Neutrophil (primary cell): Measurements from ENCODE around the gene TUT7.

Experiments used
- H3K27ac ChIP-seq: fragments of 200-600 bp; sonication (generic); 2 replicates; pipeline ENCODE4 v1.5.1; 2016; ENCODE audit warnings: mild to moderate bottlenecking, moderate library complexity
- H3K27me3 ChIP-seq: fragments of 200-600 bp; sonication (generic); 2 replicates; pipeline ENCODE4 v1.6.0; 2016; ENCODE audit warnings: mild to moderate bottlenecking
- H3K36me3 ChIP-seq: fragments of 200-600 bp; sonication (generic); 2 replicates; pipeline ENCODE4 v1.5.1; 2017
- H3K4me1 ChIP-seq, 2 experiments: fragments of 200-600 bp in 1 of 2; sonication (generic) in 1 of 2; 1 replicate in 1 of 2; 2 replicates in 1 of 2; pipeline versions ENCODE4 v1.5.1 to v1.6.1; 2013 to 2016; ENCODE audit warnings: low read depth in 1 of 2, low read length in 1 of 2, mild to moderate bottlenecking in 1 of 2, moderate library complexity in 1 of 2; ENCODE audit not compliant: control insufficient read depth in 1 of 2, insufficient read depth in 1 of 2
- H3K4me3 ChIP-seq, 2 experiments: fragments of 200-600 bp in 1 of 2; sonication (generic) in 1 of 2; 1 replicate in 1 of 2; 2 replicates in 1 of 2; pipeline ENCODE4 v1.5.1; 2013 to 2016; ENCODE audit warnings: low read depth in 1 of 2, low read length in 1 of 2, mild to moderate bottlenecking in 1 of 2, moderate library complexity in 1 of 2
- H3K9me3 ChIP-seq: fragments of 200-600 bp; sonication (generic); 2 replicates; pipeline ENCODE4 v1.5.1; 2016
- TF ChIP-seq, protein P1 (sequence below): fragments of 200-600 bp; sonication (generic); IDR thresholded peaks from 2 replicates; pipeline ENCODE4 v1.5.1; 2016; ENCODE audit warnings: antibody characterized with exemption

Gene TUT7

DNA sequence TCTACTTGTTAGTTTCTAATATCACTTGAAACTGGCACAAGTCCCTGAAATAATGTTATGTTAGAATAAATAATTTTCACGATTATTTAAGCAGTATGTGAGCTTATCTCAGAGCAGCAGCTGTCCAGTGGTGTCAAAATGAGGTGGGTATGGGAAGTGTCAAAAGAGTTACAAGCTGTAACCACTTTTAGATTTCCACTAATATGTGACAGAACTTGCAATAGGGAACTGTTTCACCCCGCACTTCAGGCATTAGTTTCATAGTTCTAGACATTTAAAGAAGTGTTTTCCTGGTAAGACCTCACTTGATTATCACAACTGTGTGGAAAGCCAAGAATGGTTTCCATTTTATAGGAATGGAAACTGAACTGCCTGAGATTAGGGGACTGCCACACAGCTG lies 68.9 kb downstream of the TUT7 start:
- TF ChIP-seq, protein P1, sequence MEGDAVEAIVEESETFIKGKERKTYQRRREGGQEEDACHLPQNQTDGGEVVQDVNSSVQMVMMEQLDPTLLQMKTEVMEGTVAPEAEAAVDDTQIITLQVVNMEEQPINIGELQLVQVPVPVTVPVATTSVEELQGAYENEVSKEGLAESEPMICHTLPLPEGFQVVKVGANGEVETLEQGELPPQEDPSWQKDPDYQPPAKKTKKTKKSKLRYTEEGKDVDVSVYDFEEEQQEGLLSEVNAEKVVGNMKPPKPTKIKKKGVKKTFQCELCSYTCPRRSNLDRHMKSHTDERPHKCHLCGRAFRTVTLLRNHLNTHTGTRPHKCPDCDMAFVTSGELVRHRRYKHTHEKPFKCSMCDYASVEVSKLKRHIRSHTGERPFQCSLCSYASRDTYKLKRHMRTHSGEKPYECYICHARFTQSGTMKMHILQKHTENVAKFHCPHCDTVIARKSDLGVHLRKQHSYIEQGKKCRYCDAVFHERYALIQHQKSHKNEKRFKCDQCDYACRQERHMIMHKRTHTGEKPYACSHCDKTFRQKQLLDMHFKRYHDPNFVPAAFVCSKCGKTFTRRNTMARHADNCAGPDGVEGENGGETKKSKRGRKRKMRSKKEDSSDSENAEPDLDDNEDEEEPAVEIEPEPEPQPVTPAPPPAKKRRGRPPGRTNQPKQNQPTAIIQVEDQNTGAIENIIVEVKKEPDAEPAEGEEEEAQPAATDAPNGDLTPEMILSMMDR: no peak
- H3K36me3 ChIP-seq: peaks cover 48% of the 10 kb centered on the region
- no peaks in the 10 kb centered on the region for H3K27me3 ChIP-seq
- H3K9me3 ChIP-seq: no peaks in the 10 kb centered on the region
- H3K4me1 ChIP-seq: peaks cover 40 to 48% of the 10 kb centered on the region in 2 experiments
- H3K27ac ChIP-seq: peak overlapping the region; percentile 93
- no peak overlapping the region for H3K4me3 ChIP-seq

DNA sequence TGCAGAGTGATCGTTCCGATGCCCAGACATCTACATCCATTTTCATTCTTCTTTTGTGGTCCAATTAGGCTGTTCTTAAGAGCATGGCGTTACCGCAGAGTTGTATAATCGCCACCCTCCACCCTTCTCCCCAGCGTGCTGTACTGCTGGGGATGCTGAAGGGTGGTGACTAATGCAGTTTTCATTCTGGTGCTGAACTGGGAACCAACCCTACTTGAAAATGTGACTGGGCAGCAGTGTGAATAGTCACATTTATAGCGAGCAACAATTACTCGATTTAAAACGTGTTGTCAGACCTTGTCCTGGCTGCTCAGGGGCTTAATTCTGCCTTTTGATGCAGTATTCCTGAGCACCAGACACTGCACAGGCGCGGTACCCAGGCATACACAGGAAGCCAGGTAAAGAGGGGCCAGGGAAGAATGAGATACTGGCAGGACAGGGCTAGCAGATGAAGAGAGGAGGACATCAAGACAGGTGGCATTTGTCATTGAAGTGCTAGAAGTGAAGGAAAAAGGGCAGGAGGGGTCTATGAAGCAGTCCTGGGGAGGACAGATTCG lies 71.2 kb downstream of the TUT7 start:
- peak overlapping the region; percentile 71 to 91 for H3K4me3 ChIP-seq
- no peaks in the 10 kb centered on the region for H3K9me3 ChIP-seq
- H3K27ac ChIP-seq: peak overlapping the region; percentile 93
- TF ChIP-seq, protein P1: no peak
- no peaks in the 10 kb centered on the region for H3K27me3 ChIP-seq
- peaks cover 40 to 48% of the 10 kb centered on the region in 2 experiments for H3K4me1 ChIP-seq
- H3K36me3 ChIP-seq: peaks cover 30% of the 10 kb centered on the region

DNA sequence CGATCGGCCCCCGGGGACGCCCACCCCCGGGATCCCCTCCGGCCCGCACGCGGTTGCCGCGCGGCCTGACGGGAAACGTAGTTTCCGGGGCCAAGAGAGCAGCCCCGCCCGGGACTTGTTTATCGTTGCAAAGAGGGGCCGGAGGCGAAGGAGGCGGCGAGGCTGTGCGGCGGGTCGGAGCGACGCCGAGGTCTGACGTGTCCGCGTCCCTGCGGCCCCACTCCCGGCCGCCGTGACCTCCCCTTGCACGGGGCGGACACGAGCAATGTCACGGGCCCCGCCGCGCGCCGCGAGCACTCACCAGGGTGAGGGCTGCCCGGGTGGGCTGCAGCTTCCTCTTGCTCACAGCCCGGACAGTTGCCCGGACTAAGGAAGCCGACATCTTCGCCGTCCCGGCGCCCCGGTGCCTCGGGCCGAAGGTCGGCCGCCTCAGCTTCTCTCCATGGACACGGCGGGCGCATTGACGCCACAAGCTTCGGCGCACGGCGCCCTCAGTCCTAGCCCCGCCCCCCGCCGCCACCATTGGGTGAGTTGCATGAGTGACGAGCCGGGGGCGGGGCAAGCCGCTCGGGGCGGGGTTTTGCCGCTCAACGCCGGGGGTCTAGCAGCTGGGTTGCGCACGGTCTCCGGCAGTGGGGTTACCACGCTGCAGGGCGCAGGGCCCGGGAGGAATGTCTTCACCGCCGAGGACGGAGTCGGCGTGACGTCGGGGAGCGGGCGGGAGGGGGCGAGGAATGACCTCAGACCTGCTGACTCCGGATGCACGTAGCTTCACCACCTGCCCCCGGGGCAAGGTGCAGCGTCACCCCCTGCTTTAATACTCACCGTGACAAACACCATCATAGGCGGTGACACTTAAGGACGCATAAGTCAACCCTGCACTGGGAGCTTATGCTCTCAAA lies 71.9 kb downstream of the TUT7 start, which contains the start of gene ISCA1:
TSS of gene ISCA1 (minus strand) at position 462 of the 902 bp plus-strand sequence. CDS start at position 382, 80 bp downstream.
- no peaks in the 10 kb centered on the region for H3K27me3 ChIP-seq
- H3K4me3 ChIP-seq: peak within 1 kb of the TSS; percentile 71 to 91
- peak within 1 kb of the TSS; percentile 93 for H3K27ac ChIP-seq
- TF ChIP-seq, protein P1: peak; percentile 29
- H3K9me3 ChIP-seq: no peaks in the 10 kb centered on the region
- H3K4me1 ChIP-seq: peaks cover 42 to 51% of the 10 kb centered on the region in 2 experiments
- H3K36me3 ChIP-seq: peaks cover 23% of the 10 kb centered on the region

DNA sequence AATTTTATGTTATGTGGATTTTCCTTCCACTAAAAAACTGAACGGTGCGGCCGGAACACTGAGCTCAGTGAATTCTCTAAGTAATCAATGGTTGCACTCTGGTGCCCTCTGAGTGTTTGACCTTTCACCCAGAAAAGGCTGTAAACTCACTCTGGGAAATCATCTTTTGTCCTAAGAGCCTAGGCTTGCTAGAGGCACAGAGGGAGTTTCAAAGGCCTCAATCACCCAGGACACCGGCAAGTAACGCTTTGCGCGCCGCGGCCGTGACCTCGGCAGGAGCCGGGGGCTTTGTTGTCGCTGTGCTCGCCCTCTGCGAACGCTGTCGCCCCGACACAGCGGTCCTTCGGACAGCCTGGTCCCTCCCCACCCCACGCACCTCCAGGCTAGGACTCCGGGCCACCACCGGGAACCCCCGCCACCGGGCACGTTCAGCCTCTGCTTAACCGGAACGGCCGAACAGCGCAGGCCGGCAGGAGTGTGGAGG lies 72.6 kb downstream of the TUT7 start:
- TF ChIP-seq, protein P1: no peak
- Histone ChIP-seq H3K36me3 (peaks cover 16% of the 10 kb centered on the region), H3K9me3 (no peaks in the 10 kb centered on the region), H3K4me3 (peak overlapping the region; percentile 71 to 91), H3K4me1 (peaks cover 47 to 55% of the 10 kb centered on the region in 2 experiments), H3K27me3 (no peaks in the 10 kb centered on the region), H3K27ac (peak overlapping the region; percentile 93)

DNA sequence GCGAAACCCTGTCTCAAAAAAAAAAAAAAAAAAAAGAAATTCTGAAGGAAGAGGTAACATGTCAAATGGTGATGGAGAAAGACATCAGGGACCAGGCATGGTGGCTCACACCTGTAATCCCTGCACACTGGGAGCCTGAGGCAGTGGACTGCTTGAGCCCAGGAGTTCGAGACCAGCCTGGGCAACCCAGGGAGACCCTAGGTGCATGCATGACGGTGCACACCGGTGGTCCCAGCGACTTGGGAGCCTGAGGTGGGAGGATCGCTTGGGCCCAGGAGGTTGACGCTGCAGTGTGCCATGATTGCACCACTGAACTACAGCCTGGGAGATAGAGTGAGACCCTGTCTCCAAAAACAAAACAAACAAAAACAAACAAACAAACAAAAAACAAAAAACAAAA lies 73.6 kb downstream of the TUT7 start:
- H3K27me3 ChIP-seq: no peaks in the 10 kb centered on the region
- no peak overlapping the region for H3K4me3 ChIP-seq

More for the DNA sequence above, 73.6 kb downstream of the TUT7 start:
- peaks cover 43 to 46% of the 10 kb centered on the region in 2 experiments for H3K4me1 ChIP-seq
- TF ChIP-seq, protein P1: no peak
- H3K27ac ChIP-seq: no peak overlapping the region
- peaks cover 5% of the 10 kb centered on the region for H3K36me3 ChIP-seq
- H3K9me3 ChIP-seq: no peaks in the 10 kb centered on the region
